Right lobe of liver (tissue), 6 donors: ENCODE results near the gene ITGA3. TPM values are rescaled to one million over a fixed set of nuclear protein-coding genes. Genes with fewer than 3 reads are reported as not detected.
A peak's percentile ranks its signal among the peaks of the same experiment; 100 is the strongest.
"Not testable (repeated sequence)": the region's sequence is repeated elsewhere in the genome, so short reads cannot be mapped to it uniquely, and the experiment has no call there.

Experiments used
- ATAC-seq, 4 donors: fragments of 200-7000 bp; cut with Tn5 transposase; one replicate each; pipeline ENCODE4 v1.9.1; 2020; ENCODE audit warnings: mild to moderate bottlenecking in 4 of 4, moderate library complexity in 4 of 4
- DNase-seq, 3 donors: peaks; one replicate each; pipeline ENCODE4 v3.0.0-alpha.2; 2020
- H3K27ac ChIP-seq, 3 donors: fragments of 200-600 bp; one replicate each; pipeline ENCODE4 v1.8.0; 2022
- H3K27me3 ChIP-seq, 2 donors: fragments of 200-600 bp; one replicate each; pipeline ENCODE4 v1.8.0; 2022
- H3K36me3 ChIP-seq, 4 donors: fragments of 200-600 bp; sonication (generic) in 1 of 4; one replicate each; pipeline versions ENCODE4 v1.5.1 to v1.8.0; 2017 to 2022; ENCODE audit warnings: control low read depth in 1 of 4
- H3K4me1 ChIP-seq, 4 donors: fragments of 200-600 bp; sonication (generic) in 1 of 4; one replicate each; pipeline versions ENCODE4 v1.5.1 to v1.8.0; 2017 to 2022; ENCODE audit warnings: control low read depth in 1 of 4
- H3K4me3 ChIP-seq, 3 donors: fragments of 200-600 bp; one replicate each; pipeline ENCODE4 v1.8.0; 2022
- H3K9me3 ChIP-seq, 4 donors: fragments of 200-600 bp; sonication (generic) in 1 of 4; one replicate each; pipeline versions ENCODE4 v1.5.1 to v1.8.0; 2017 to 2022; ENCODE audit warnings: control low read depth in 1 of 4
- POLR2A ChIP-seq: fragments of 450-650 bp; IDR thresholded peaks from one replicate; pipeline ENCODE4 v1.6.1; 2017; ENCODE audit warnings: antibody characterized with exemption, mild to moderate bottlenecking
- WGBS: methylation state at CpG from one replicate; pipeline ENCODE4 v1.1.6; 2018; ENCODE audit warnings: low coverage, low lambda C conversion rate; ENCODE audit not compliant: insufficient coverage; ENCODE audit errors: missing lambda C conversion rate; 5-methylcytosine and 5-hydroxymethylcytosine counted together
- intact Hi-C, 2 donors: fragments of 100-400 bp; cut with DNase I; formaldehyde crosslinking; loops; one replicate each; pipeline versions ENCODE4 v1.11.2 to v1.14.1; 2022
- total RNA-seq, 6 experiments: library from RNA; depleted of rRNA in 2 of 6; stranded (reverse); fragments of >200 nt in 2 of 6; fragmentation: NEBNext Ultra II Directional in 3 of 6; extraction: Animal tissue kit (Norgen Biotek cat#: 25700) in 3 of 6; gene quantifications; one replicate each; pipeline versions ENCODE4 v1.1.0 to v1.2.4, GENCODE V29; 2016 to 2023
- TF ChIP-seq, protein P1 (sequence below), 4 donors: fragments of 200-600 bp in 3 of 4; fragments of 450-650 bp in 1 of 4; IDR thresholded peaks; one replicate each; pipeline versions ENCODE4 v1.5.1 to v1.8.0; 2016 to 2022; ENCODE audit warnings: antibody characterized with exemption in 4 of 4, mild to moderate bottlenecking in 2 of 4
- donor health status: DM: no; HTN: yes; CAD: no.
- donor health status: DM: no; HTN: no; CAD: no.
- donor health status: DM: no; HTN: no; CAD: no.
- donor health status: DM: no; HTN: yes; CAD: no.
- donor health status: DM: no; HTN: yes; CAD: no.

Gene ITGA3
- total RNA-seq, 6 experiments from 2014 or later: 1.4 to 3.7 (median 2.4) TPM

- no peak overlapping the region for H3K4me3 ChIP-seq
- ATAC-seq: peak in 1 of 4 donors; percentile 20
- whole genome bisulfite sequencing: no CpG with 5 or more reads among the region's 9 CpGs
These were observed 5.2 kb downstream of the ITGA3 start for GRCh38 chr17:50060951-50061712.

DNA sequence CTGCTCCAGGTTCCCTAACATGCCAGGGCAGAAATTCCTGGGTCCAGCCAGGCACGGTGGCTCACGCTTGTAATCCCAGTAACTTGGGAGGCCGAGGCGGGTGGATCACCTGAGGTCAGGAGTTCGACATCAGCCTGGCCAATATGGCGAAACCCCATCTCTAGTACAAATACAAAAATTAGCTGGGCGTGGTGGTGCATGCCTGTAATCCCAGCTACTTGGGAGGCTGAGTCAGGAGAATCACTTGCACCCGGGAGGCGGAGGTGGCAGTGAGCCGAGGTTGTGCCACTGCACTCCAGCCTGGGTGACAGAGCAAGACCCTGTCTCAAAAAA lies 5.8 kb downstream of the ITGA3 start:
- intact Hi-C loops, H3K36me3 ChIP-seq, ATAC-seq, H3K27me3 ChIP-seq, H3K27ac ChIP-seq, H3K4me3 ChIP-seq, H3K4me1 ChIP-seq, H3K9me3 ChIP-seq: not testable (repeated sequence)
- WGBS: 94% methylated on average over 10 of the region's 10 CpGs
- peak in 1 of 3 donors; percentile 32 for DNase-seq

More at GRCh38 chr17:50060951-50061712, 5.2 kb downstream of the ITGA3 start:
- Histone ChIP-seq H3K9me3 (no peaks in the 10 kb centered on the region), H3K4me1 (peaks cover 0 to 8% (median 0%) of the 10 kb centered on the region in 4 donors), H3K27me3 (no peaks in the 10 kb centered on the region), H3K36me3 (no peaks in the 10 kb centered on the region), H3K27ac (no peak overlapping the region)
- DNase-seq: peak in 2 of 3 donors; percentile 51 to 60
- no peak for TF ChIP-seq POLR2A
- TF ChIP-seq, protein P1, sequence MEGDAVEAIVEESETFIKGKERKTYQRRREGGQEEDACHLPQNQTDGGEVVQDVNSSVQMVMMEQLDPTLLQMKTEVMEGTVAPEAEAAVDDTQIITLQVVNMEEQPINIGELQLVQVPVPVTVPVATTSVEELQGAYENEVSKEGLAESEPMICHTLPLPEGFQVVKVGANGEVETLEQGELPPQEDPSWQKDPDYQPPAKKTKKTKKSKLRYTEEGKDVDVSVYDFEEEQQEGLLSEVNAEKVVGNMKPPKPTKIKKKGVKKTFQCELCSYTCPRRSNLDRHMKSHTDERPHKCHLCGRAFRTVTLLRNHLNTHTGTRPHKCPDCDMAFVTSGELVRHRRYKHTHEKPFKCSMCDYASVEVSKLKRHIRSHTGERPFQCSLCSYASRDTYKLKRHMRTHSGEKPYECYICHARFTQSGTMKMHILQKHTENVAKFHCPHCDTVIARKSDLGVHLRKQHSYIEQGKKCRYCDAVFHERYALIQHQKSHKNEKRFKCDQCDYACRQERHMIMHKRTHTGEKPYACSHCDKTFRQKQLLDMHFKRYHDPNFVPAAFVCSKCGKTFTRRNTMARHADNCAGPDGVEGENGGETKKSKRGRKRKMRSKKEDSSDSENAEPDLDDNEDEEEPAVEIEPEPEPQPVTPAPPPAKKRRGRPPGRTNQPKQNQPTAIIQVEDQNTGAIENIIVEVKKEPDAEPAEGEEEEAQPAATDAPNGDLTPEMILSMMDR (IDR thresholded peaks at IDR 0.05): no peak
- intact Hi-C loops: no loop called here

GRCh38 chr17:50062293-50063243 lies 6.7 kb downstream of the ITGA3 start:
- Histone ChIP-seq H3K4me1 (peaks cover 0 to 3% (median 0%) of the 10 kb centered on the region in 4 donors), H3K27ac (no peak overlapping the region), H3K27me3 (no peaks in the 10 kb centered on the region), H3K9me3 (no peaks in the 10 kb centered on the region), H3K4me3 (no peak overlapping the region), H3K36me3 (no peaks in the 10 kb centered on the region)
- intact Hi-C loops: no loop called here
- ATAC-seq (peak in 2 of 4 donors; percentile 22 to 34), DNase-seq (peak in 1 of 3 donors; percentile 49)
- WGBS: 50% methylated on average over 1 of the region's 10 CpGs
- no peak for TF ChIP-seq POLR2A
- TF ChIP-seq, protein P1 (IDR thresholded peaks at IDR 0.05): no peak

- DNase-seq: peak in 1 of 3 donors; percentile 43
- peaks cover 0 to 3% (median 0%) of the 10 kb centered on the region in 4 donors for H3K4me1 ChIP-seq
These were observed 7.8 kb downstream of the ITGA3 start for GRCh38 chr17:50063561-50064252.

More at GRCh38 chr17:50063561-50064252, 7.8 kb downstream of the ITGA3 start:
- ATAC-seq: no peak
- Histone ChIP-seq H3K36me3 (no peaks in the 10 kb centered on the region), H3K9me3 (no peaks in the 10 kb centered on the region), H3K27ac (no peak overlapping the region), H3K27me3 (no peaks in the 10 kb centered on the region), H3K4me3 (no peak overlapping the region)
- WGBS: 74% methylated on average over 5 of the region's 8 CpGs
- intact Hi-C loops: no loop called here
- TF ChIP-seq, protein P1 (IDR thresholded peaks at IDR 0.05): no peak
- no peak for TF ChIP-seq POLR2A
